HG03139 (cell line): Measurements from ENCODE around the gene RIPOR2.

Source experiments
- ATAC-seq: cut with Tn5 transposase; IDR thresholded peaks from one replicate; pipeline ENCODE4 v1.9.1; 2021; ENCODE audit not compliant: unreplicated experiment

RIPOR2 gene

DNA sequence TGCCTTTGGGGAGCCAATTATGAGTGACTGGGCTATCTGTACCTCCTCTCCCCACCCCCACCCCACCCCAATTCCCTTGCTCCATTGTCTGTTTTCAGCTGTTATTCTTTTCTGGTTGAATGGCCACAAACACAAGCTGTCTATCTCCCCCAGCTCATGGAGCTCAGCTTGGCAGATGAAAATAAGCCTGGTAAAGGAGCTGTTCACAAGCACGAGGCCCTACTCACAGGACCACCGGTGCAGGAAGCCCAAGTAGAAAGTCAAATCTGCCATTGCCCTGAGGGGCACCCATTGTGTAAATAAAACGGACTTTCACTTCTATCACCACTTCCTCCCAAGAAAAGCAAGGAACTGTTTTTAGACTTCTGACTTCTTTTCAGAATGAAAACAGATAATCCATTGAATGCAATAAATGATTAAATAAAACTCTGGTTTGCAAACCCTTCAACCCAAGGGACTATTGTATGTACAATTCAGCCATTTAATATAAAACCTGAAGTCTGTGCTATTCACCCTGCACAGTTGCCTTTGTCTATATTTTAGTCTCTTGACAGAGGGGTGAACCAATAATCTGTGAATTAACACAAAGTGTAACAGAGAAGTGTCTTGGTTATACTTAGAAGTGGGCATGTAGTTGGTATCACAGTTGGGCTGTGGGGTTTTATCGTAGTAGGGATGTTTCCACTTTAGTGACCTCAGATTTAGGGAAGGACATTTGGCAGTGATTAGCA, 27.7 kb downstream of the RIPOR2 start:
- no peak for ATAC-seq

DNA sequence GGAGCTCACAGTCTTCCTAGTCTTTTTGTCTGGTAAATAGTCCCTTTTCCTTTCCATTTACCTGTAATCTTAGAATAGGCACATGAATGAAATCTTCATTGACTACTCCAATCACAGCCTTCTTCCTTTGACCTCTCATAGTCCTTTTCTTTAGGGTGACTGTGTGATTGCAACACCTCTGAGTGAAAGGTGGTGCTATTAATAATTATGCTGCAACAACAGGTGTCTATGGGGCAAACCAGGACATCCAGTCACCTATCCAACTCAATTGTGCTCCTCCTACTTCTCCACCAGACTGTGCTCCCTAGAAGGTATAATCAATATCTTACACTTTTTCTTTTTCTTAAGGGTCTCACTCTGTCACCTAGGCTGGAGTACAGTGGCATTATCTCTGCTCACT, 29.4 kb downstream of the RIPOR2 start:
- ATAC-seq: no peak

DNA sequence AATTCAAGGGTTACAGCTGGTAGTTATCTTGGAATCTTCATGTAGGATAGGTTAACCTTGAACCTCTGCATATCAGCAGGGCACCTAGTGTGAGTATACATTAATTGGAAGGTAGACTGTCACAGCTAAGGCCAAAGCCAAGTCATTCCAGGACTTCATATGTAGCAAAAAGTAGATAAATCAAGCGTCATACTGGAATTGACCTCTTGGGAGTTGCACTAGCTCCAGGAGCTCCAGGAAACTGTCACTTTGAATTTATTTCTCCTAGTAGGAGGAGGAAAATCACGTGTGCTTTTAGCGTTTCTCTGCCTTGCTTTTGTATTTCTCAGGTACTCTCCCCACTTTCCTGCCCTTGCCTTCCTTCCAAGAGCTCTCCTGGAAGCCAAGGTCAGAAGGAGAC, 30.3 kb downstream of the RIPOR2 start:
- ATAC-seq: no peak

DNA sequence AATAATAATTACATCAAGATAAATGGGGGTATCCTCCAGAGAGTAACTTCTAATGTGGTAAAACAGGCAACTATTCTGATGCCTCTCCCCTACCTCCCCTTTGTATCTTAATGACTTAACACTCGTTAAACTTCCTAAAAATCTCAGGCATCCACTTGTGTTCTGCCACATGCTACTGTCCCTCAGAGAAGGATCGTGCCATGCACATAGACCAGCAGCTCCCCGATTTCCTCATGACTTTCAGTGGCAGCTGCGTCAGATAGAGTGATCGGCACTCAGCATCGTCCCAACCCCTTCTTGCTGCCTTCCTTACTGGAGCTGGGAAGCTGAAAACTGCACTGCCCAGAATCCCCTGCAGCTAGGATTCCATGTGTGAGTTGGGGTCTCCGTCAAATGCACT, 32.1 kb downstream of the RIPOR2 start:
- no peak for ATAC-seq

DNA sequence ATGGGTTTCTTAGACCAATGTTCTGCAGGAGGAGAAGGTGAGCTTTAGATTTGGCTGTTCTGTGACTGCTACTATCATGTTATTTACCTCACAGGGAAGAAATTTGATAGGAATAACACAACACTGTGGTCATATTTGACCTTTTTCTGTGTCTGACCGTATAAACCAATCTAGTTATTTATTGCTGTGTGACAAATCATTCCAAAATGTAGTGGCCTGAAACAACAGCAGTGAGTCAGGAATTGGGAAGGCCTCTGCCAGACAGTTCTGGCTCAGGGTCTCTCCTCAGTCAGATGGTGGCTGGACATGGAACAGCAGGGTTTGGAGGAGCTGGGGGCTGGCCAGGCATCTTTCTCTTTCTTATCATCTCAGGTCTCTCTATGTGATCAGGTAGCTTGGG, 33.0 kb downstream of the RIPOR2 start:
- no peak for ATAC-seq

DNA sequence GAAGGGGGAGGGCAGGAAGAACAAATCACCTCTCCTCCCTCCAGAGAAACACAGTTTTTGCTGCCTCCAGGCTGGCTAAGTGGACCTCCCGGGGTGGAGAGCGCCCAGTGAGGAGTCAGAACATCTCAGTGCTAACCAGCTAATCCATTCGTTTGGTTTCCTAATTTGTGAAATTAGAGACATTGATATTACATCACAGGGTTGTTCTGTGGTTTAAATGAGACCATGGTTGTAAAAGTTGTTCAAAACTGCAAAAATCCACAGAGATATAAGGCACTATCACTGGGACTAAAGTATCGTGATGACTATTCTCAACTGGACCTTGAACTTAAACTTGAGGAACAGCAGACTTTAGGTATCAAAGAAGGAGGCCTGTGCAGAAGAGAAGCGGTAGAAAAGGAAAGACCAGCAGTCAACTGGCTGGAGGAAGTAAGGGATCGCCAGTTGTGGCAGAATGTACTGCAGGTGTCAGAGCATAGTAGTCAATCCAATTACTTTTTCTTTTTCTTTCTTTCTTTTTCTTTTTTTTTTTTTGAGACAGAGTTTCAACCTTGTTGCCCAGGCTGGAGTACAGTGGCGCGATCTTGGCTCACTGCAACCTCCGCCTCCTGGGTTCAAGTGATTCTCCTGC, 33.9 kb downstream of the RIPOR2 start:
- no peak for ATAC-seq

DNA sequence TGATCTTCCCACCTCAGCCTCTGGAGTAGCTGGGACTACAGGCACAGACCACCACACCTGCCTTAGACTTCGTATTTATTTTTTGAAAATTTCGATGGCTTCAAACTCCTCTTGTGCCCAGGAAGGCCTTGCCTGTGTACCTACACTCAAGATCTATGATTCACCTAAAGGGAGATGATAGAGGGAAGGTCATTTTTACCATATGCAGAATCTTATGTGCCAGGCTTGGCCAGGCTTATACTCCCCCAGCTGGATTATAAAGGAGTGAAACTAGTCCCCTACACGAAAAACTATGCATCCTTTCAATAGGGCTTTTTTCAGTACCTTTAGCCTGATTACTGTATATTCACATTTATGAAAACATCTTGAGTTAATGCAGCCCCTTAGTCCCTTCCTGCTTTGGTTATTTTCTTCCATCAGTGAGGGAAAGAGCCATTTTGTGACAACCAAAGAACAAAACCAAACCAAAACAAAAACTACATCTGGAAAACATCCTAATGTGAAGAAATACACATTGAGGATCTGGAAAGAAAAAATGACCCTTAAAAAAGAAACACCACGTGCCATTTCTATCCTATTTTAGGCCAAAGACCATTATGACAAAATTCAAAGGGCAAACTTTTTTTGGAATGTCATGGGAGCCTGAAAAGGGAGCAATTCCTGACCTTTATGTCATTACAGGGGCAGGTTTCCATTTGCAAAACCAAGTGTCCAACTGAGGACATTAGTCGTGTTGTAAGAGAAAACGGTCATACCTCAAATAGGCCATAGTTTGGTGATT, 34.7 kb downstream of the RIPOR2 start:
- ATAC-seq: no peak

DNA sequence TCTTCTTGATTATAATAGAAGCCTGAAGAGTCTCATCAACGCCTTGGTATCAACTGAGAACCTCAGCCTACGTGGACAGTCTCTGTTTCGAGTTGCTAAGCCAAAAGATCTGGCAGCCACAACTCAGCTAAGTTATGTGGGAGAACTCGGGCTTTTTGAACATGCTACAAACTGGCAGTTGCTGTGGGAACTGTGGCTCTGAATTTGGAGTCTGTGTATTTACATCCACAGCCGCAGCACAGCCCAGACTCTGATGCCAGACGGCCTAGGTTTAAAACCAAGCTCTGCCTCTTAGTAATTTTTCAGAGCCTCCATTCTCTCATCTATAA, 35.8 kb downstream of the RIPOR2 start:
- ATAC-seq: no peak

DNA sequence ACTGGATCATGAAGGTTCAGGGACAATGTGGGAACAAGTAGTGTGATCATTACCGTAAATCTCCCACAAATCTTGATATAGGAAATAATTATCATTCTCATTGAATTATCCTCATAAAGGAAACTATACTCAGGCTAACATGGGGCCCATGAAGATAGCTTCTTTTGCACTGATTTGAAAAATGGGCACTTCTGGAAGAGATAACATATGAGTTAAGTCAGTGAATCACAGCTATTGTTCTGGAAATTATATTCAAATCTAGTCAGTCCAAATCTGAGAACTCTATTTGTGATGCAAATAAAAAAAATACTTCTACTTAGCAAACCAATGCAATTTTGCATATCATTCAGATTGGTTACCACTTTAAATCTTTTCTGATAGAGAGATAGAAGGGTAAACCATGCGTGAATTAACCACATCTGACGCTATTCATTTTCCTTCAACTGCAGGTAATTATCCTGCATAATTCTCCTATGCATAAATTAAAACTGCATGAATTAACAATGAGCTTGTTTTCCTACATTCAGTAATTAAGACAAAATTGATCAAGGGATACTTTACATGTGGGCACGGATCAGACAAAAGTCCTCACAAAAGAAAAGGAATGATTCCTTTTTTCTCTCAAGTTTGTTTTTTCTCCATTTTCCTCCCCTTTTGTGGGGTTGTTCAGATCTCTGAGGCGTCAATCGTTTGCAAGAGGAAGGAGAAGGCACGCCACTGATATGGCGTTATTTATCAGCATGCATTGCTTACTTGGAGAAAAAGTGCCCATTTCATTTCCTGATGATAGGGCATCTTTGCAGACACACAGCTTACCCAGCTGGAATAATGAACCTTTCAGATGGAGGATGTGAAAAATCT, 36.4 kb downstream of the RIPOR2 start:
- no peak for ATAC-seq

DNA sequence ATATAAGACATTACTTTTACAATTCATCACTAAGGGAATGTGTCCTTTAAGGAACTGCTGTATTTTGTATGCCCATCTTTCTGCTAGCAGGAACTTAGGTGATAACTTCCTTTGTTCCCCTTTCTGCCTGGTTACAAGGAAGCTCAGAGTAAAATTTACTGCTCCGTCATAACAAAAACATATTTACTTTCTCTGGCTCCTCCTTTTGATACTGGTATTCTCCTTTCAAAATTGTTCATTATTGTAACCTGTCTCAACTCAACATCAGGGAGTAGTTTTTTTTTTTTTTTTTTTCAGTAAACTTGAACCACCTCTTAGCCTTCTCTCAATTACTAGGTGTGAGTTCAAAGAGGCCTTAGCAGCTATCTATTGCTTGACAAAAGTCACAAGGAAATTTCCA, 37.1 kb downstream of the RIPOR2 start:
- ATAC-seq: no peak

DNA sequence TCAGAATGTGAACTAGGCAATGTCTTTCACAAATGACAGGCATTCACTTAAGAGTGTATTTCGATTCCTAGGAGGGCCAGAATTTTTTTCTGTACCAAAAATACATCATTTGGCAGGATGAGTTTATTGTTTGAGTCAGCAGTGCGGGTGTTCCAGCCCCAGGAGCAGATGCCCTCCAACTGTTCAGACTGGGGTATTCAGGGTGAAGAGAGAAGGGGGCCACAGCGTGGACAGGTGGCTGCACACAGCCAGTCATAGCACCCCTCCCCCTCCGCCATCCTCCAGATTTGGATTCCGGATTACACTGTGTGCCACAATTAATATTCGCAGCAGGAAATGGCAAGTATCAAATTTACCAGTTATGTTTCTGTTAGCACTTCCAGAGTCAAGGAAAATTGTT, 38.6 kb downstream of the RIPOR2 start:
- ATAC-seq: no peak

DNA sequence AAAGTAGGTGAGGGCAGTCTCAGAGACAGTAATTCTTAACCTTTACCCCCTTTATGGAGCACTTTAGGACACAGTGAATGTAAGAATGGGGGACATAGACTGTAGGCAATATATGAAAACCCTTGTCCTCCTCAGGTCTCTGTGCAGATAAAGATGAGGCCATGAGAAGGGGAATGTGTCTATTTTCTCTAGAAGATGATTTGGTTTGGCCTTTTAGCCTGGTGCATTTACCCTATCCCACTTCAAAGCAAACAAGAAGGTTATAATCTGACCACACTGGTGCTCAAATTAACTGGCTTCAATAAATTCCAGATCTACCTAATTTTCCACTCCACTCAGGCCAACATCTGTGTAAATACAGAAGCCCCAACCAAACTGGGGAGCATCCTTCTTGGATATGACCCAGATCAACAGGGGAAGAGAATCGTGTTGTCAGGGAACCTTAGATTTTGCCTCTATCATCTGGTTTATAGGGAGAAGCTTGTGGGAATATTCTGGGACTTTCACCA, 42.4 kb downstream of the RIPOR2 start:
- no peak for ATAC-seq

DNA sequence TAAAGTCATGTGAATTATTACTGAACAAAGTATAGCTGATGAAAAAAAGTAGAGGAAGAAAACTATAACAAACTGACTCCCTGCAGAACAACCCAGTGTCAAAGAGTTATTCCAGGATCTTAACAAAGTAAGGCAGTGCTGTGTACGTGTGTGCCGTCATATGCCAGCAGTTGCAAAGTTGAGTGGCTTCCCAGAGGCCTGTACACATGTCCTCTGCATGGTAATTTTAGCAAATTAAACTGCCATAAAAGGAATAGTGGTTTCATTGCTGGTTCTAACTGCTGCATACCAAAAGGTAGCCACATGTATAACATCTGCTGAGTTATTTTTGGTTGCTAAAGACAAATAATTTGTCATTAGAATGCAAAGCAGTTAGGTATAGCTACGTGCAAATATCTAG, 44.8 kb downstream of the RIPOR2 start:
- no peak for ATAC-seq

DNA sequence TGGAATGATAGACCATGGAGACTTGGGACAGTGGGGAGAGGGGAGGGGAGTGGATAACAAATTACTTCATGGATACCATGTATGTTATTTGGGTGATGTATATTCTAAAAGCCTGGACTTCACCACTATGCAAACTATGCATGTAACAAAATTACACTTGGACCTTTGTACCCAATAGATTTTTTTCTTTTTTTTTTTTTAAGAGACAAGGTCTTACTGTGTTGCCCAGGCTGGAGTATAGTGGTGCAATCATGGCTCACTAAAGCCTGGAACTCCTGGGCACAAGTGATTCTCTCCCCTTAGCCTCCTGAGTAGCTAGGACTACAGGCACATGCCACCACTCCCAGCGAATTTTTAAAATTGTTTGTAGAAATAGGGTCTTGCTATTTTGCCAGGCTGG, 45.3 kb downstream of the RIPOR2 start:
- ATAC-seq: no peak

DNA sequence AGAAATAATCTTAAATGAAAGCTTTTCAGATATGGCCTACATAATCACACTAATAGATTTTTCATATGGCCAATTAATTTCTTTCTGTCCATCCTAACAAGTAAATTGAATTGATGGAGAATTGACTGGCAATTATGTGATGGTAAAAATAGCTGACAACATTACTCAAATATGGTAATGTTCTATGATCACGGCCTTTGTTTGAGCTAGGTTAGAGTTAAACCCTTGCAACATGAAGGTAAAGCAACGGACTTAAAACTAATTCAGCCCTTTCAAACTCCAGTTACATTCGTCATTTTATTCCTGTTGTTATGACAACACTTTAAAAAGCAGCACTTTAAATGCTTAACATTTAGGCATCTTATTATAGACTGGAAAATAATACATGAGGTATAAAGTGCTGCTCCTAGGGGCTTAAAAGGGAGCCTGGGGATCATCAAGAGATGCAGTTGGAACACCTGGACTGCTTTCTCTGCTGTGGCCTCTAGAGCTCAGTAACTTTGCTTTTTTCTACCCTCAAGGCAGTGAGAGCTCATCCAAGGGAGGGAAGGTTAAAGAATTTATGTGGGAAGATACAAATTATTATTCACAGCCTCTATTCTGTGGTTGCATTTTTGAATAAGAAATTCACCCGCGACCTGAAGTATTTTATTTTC, 46.9 kb downstream of the RIPOR2 start:
- ATAC-seq: no peak

DNA sequence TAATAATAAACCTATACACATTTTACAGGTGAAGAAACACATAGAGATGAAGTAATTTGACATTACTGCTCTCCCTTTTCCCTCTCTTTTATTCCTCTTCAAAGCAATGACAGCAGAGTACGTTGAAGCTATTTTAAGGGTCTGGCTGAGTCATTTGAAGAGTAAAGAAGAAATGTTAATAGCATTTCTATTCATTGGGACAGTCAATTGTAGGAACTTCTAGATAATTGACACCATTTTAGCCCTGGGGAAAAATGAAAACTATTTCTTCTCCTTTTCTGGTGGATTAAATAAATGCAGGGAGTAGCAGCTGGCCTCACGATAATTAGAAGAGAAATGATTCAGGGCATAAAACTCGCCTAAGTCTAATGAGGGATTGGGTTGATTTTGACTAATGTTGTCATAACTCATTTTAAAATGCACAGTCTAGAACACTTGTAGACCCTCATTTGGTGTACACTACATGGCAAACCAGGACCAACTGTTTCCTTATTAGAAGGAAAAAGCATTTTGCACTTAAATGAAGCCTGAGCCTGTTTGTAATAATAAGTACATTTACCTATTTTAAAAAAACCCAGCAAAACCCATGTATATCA, 48.1 kb downstream of the RIPOR2 start:
- ATAC-seq: no peak

DNA sequence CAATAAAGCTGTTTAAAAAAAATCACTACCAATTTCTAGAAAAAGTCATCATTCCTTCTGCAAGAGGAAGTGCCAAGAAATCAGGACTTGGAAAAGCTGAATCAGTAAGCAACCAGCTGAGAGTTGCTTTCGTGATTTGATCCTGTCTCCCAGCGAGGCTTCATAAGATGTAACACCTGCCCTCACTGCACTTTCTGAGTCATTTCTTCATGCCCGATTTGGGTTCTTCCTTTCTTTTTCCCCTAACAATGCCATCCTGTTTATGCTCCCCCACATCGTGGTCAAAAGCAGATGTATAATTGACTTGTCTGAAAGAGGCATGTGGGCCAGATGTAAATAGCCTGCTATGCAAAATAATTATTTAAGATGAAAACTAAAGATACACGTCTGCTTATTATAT, 52.1 kb downstream of the RIPOR2 start:
- ATAC-seq: no peak

DNA sequence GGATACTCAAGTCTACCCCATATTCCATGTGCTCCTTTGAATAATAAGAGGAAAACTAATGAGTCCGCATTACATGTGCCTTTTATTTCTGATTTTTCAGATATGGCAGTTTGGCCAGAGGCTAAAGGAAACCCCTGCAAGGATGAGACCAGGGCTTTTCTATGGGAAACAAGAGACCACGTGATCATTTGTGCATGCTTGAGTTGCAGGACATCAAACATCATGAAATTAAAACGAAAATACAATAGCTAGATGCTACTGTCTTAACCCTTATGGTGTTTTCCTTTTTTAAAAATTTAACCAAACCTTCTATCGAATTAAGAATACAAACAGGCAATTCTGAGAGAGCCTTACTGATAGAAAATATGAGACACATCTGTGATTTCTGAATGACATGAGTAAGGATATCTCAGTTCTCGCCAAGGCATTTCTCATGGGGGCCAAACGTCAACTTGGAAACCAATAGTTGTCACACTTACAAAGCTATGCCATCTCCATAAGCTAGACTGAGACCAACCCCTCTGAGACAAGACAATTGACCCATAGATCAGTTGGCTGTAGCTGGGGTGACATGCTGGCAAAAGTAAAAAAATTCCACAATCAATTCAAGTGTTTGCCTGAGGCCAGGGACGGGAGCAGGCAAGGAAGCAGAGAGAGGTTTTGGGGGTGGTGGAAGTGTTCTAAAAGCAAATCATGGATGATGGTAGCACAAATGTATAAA, 52.8 kb downstream of the RIPOR2 start:
- no peak for ATAC-seq

DNA sequence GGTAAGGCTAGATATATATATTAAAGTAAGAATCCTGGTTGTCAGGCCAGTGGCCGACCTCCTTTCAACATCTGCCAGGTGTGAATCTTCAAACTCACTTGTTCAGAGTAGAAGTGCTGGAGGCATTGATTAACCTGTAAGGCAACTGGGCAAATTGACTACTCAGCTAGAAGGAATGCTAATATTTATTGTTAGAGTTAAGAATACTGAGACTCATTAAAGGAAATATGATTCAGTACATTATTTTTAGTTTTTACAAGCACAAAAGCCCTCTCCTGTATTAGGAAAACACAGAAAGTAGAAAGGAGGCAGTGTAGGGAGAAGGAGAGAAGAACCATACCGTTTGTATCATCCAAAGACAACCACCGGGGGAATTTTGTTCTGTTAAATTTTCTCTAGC, 53.5 kb downstream of the RIPOR2 start:
- ATAC-seq: no peak

DNA sequence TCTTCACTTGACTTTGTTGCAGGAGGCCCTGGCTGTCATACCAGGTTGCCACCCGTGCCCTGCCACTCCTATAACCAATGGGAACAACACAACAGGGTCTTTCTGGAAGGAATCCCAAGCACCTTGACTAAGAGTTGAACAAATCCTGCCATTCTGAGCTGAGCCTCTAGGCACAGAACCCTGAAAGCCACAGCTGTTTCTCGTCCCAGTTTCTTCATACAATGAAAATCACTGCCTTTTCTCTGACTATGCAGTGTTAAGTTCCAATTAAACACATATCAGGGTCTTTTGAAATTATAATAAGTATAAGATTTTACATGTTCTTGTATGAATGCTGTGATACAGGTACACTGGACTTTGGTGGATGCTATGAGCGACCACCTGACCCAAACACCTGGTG, 54.4 kb downstream of the RIPOR2 start:
- ATAC-seq: no peak
